ENCODE data around the gene INTS6L. TPM values are rescaled to one million over a fixed set of nuclear protein-coding genes. Genes with fewer than 3 reads are reported as not detected.
"Not testable (repeated sequence)": the region's sequence is repeated elsewhere in the genome, so short reads cannot be mapped to it uniquely, and the experiment has no call there.

The INTS6L gene
- polyA plus RNA-seq, 3 donors: 23.2 to 24.2 (median 23.8) TPM

- no peak for DNase-seq (ENCODE audit: low read depth in 3 of 3, low spot score in 2 of 3)
Observed at GRCh38 chrX:135522878-135523693, 2.6 kb downstream of the INTS6L start.

- DNase-seq (ENCODE audit: low read depth in 3 of 3, low spot score in 2 of 3): no peak
Observed at GRCh38 chrX:135528254-135528653, 7.8 kb downstream of the INTS6L start.

GRCh38 chrX:135528756-135529155 lies 8.3 kb downstream of the INTS6L start:
- DNase-seq (ENCODE audit: low read depth in 3 of 3, low spot score in 2 of 3): no peak

- DNase-seq (ENCODE audit: low read depth in 3 of 3, low spot score in 2 of 3): no peak
Observed at GRCh38 chrX:135530097-135530496, 9.6 kb downstream of the INTS6L start.

- no peak for DNase-seq (ENCODE audit: low read depth in 3 of 3, low spot score in 2 of 3)
Observed at GRCh38 chrX:135531813-135532212, 11.4 kb downstream of the INTS6L start.

- no peak for DNase-seq (ENCODE audit: low read depth in 3 of 3, low spot score in 2 of 3)
Observed at GRCh38 chrX:135535077-135535940, 14.8 kb downstream of the INTS6L start.

GRCh38 chrX:135536877-135537276 lies 16.4 kb downstream of the INTS6L start:
- DNase-seq (ENCODE audit: low read depth in 3 of 3, low spot score in 2 of 3): no peak

- no peak for DNase-seq (ENCODE audit: low read depth in 3 of 3, low spot score in 2 of 3)
Observed at GRCh38 chrX:135541351-135541750, 20.9 kb downstream of the INTS6L start.

- DNase-seq (ENCODE audit: low read depth in 3 of 3, low spot score in 2 of 3): no peak
Observed at GRCh38 chrX:135543172-135543571, 22.7 kb downstream of the INTS6L start.

- no peak for DNase-seq (ENCODE audit: low read depth in 3 of 3, low spot score in 2 of 3)
Observed at GRCh38 chrX:135543924-135544323, 23.5 kb downstream of the INTS6L start.

- DNase-seq (ENCODE audit: low read depth in 3 of 3, low spot score in 2 of 3): no peak
Observed at GRCh38 chrX:135544338-135544948, 24.0 kb downstream of the INTS6L start.

- DNase-seq (ENCODE audit: low read depth in 3 of 3, low spot score in 2 of 3): no peak
Observed at GRCh38 chrX:135547767-135548166, 27.3 kb downstream of the INTS6L start.

GRCh38 chrX:135549519-135549918 lies 29.1 kb downstream of the INTS6L start:
- no peak for DNase-seq (ENCODE audit: low read depth in 3 of 3, low spot score in 2 of 3)

GRCh38 chrX:135556055-135556454 lies 35.6 kb downstream of the INTS6L start:
- DNase-seq (ENCODE audit: low read depth in 3 of 3, low spot score in 2 of 3): no peak

GRCh38 chrX:135557344-135557743 lies 36.9 kb downstream of the INTS6L start:
- no peak for DNase-seq (ENCODE audit: low read depth in 3 of 3, low spot score in 2 of 3)

- DNase-seq (ENCODE audit: low read depth in 3 of 3, low spot score in 2 of 3): no peak
Observed at GRCh38 chrX:135572436-135572835, 52.0 kb downstream of the INTS6L start.

- DNase-seq (ENCODE audit: low read depth in 3 of 3, low spot score in 2 of 3): no peak
Observed at GRCh38 chrX:135581496-135581895, 61.0 kb downstream of the INTS6L start.

- no peak for DNase-seq (ENCODE audit: low read depth in 3 of 3, low spot score in 2 of 3)
Observed at GRCh38 chrX:135585153-135585552, 64.7 kb downstream of the INTS6L start.

GRCh38 chrX:135591871-135592270 lies 71.4 kb downstream of the INTS6L start:
- no peak for DNase-seq (ENCODE audit: low read depth in 3 of 3, low spot score in 2 of 3)

- not testable (repeated sequence) for DNase-seq (ENCODE audit: low read depth in 3 of 3, low spot score in 2 of 3)
Observed at GRCh38 chrX:135594049-135594448, 73.6 kb downstream of the INTS6L start.

GRCh38 chrX:135594453-135594852 lies 74.0 kb downstream of the INTS6L start:
- DNase-seq (ENCODE audit: low read depth in 3 of 3, low spot score in 2 of 3): not testable (repeated sequence)

Measured in right renal cortex interstitium (tissue), 3 donors.